Choroid plexus epithelial cell (primary cell): ENCODE results near the gene PRKRA.

Source experiments
- DNase-seq: peaks from one replicate; pipeline ENCODE4 v3.0.0-alpha.2; 2010; ENCODE audit warnings: low read depth
- H3K4me3 ChIP-seq: 2 replicates; pipeline ENCODE4 v1.5.1; 2011; ENCODE audit warnings: low read depth, mild to moderate bottlenecking, control low read depth, low read length, moderate library complexity
- CTCF ChIP-seq: conservative IDR thresholded peaks from 2 replicates; pipeline ENCODE4 v1.5.1; 2011; ENCODE audit warnings: low read depth, mild to moderate bottlenecking, control low read depth, inconsistent platforms, low read length, moderate library complexity

The PRKRA gene

GRCh38 chr2:178450774-178451525, at the start of gene PRKRA, which contains the start of gene PJVK:
PRKRA (minus strand) TSS chr2:178451175; CDS start chr2:178451030, 145 bp downstream.
PJVK (plus strand) TSS chr2:178451378; CDS start chr2:178453410, 2,032 bp downstream.
- no peak for TF ChIP-seq CTCF
- DNase-seq: peak; percentile 99
- H3K4me3 ChIP-seq: peak within 1 kb of the TSS; percentile 96

- TF ChIP-seq CTCF: no peak
- DNase-seq: no peak
- H3K4me3 ChIP-seq: no peak overlapping the region
These were observed 48.7 kb upstream of the PRKRA start for GRCh38 chr2:178499640-178500039.

- TF ChIP-seq CTCF: no peak
- DNase-seq: no peak
- no peak overlapping the region for H3K4me3 ChIP-seq
These were observed 47.2 kb upstream of the PRKRA start for GRCh38 chr2:178498137-178498536.

- no peak for TF ChIP-seq CTCF
- H3K4me3 ChIP-seq: no peak overlapping the region
- no peak for DNase-seq
These were observed 45.1 kb upstream of the PRKRA start for GRCh38 chr2:178496049-178496448.

- no peak for DNase-seq
- no peak overlapping the region for H3K4me3 ChIP-seq
- TF ChIP-seq CTCF: no peak
These were observed 40.6 kb upstream of the PRKRA start for GRCh38 chr2:178491612-178492011.

GRCh38 chr2:178485356-178485755, 34.4 kb upstream of the PRKRA start:
- DNase-seq: no peak
- no peak overlapping the region for H3K4me3 ChIP-seq
- no peak for TF ChIP-seq CTCF
